Type B pancreatic cell (in vitro differentiated cells): ENCODE measurements around the gene LEF1. TPM values are rescaled to one million over a fixed set of nuclear protein-coding genes. Genes with fewer than 3 reads are reported as not detected.

Experiments
- DNase-seq: peaks from one replicate; pipeline ENCODE4 v3.0.0; 2021; ENCODE audit warnings: mixed read lengths; ENCODE audit not compliant: unreplicated experiment; ENCODE audit errors: extremely low spot score
- H3K27ac Mint-ChIP-seq: 2 replicates; pipeline ENCODE4 v1.8.0; 2021; ENCODE audit warnings: mild to moderate bottlenecking, mixed read lengths
- H3K27me3 Mint-ChIP-seq: 2 replicates; pipeline ENCODE4 v1.8.0; 2021; ENCODE audit warnings: mixed read lengths
- H3K36me3 Mint-ChIP-seq: 2 replicates; pipeline ENCODE4 v1.8.0; 2021; ENCODE audit warnings: mixed read lengths
- H3K4me1 Mint-ChIP-seq: one replicate; pipeline ENCODE4 v1.8.0; 2021; ENCODE audit warnings: mixed read lengths; ENCODE audit not compliant: unreplicated experiment
- H3K4me3 Mint-ChIP-seq: 2 replicates; pipeline ENCODE4 v1.8.0; 2021; ENCODE audit warnings: mild to moderate bottlenecking, mixed read lengths
- H3K9me3 Mint-ChIP-seq: 2 replicates; pipeline ENCODE4 v1.8.0; 2021; ENCODE audit warnings: mixed read lengths
- total RNA-seq: library from RNA; stranded (reverse); gene quantifications from 2 replicates; pipeline ENCODE4 v1.2.1, GENCODE V29; 2021; ENCODE audit warnings: low replicate concordance
- TF ChIP-seq, protein P1 (sequence below): fragments of 200-600 bp; sonication (generic); conservative IDR thresholded peaks from 2 replicates; pipeline ENCODE4 v1.5.0; 2021; ENCODE audit warnings: antibody characterized with exemption, mild to moderate bottlenecking

LEF1 gene
- total RNA-seq, 1 donor from 2014 or later = 66.1 TPM

DNA sequence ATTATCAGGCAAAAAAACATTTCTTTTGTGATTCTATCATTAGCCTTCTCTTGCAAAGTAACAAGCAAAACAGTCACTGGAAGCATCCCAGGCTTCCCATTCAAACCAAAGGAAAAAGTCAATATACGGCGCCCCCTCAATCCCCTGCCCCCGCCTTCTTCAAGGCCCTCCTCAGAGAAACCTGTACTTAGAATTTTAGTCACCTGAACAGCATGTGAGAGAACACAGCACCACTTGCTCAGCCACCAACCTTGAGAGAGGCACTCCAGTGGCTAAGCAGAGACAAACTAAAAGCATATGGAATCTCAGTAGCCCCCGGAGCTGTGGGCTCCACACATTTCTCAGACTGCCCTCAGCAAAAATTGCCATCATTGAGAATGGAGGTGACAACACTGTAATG lies 25.2 kb downstream of the LEF1 start:
- DNase-seq = no peak
- no peak overlapping the region for H3K4me3 Mint-ChIP-seq
- H3K4me1 Mint-ChIP-seq = peaks cover 50% of the 10 kb centered on the region
- TF ChIP-seq, protein P1, sequence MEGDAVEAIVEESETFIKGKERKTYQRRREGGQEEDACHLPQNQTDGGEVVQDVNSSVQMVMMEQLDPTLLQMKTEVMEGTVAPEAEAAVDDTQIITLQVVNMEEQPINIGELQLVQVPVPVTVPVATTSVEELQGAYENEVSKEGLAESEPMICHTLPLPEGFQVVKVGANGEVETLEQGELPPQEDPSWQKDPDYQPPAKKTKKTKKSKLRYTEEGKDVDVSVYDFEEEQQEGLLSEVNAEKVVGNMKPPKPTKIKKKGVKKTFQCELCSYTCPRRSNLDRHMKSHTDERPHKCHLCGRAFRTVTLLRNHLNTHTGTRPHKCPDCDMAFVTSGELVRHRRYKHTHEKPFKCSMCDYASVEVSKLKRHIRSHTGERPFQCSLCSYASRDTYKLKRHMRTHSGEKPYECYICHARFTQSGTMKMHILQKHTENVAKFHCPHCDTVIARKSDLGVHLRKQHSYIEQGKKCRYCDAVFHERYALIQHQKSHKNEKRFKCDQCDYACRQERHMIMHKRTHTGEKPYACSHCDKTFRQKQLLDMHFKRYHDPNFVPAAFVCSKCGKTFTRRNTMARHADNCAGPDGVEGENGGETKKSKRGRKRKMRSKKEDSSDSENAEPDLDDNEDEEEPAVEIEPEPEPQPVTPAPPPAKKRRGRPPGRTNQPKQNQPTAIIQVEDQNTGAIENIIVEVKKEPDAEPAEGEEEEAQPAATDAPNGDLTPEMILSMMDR = no peak
- peaks cover 9% of the 10 kb centered on the region for H3K36me3 Mint-ChIP-seq
- peaks cover 7% of the 10 kb centered on the region for H3K27me3 Mint-ChIP-seq
- H3K9me3 Mint-ChIP-seq = no peaks in the 10 kb centered on the region
- H3K27ac Mint-ChIP-seq = no peak overlapping the region

DNA sequence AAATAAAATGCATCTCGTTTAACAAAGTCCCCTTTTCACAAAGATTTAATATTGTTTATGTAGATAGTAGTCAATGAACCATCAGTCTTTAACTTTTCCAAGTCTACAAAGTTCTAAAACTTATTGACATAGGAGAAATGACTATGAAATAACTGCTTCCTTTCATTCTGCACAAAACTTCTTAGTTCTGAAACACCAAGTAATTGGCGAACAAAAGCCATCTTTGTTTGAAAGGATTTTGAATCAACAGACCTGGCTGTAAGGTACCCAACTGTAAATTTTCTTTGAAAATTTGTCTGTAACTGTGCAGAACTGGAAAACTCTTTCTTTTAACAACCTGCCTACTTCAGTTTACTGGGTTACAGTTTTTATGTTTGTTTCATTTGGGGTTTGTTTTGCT lies 25.9 kb downstream of the LEF1 start:
- DNase-seq = no peak
- H3K4me1 Mint-ChIP-seq = peaks cover 50% of the 10 kb centered on the region
- H3K27me3 Mint-ChIP-seq = peaks cover 7% of the 10 kb centered on the region
- H3K9me3 Mint-ChIP-seq = no peaks in the 10 kb centered on the region
- H3K27ac Mint-ChIP-seq = no peak overlapping the region
- TF ChIP-seq, protein P1 = no peak
- no peak overlapping the region for H3K4me3 Mint-ChIP-seq
- H3K36me3 Mint-ChIP-seq = peaks cover 9% of the 10 kb centered on the region

DNA sequence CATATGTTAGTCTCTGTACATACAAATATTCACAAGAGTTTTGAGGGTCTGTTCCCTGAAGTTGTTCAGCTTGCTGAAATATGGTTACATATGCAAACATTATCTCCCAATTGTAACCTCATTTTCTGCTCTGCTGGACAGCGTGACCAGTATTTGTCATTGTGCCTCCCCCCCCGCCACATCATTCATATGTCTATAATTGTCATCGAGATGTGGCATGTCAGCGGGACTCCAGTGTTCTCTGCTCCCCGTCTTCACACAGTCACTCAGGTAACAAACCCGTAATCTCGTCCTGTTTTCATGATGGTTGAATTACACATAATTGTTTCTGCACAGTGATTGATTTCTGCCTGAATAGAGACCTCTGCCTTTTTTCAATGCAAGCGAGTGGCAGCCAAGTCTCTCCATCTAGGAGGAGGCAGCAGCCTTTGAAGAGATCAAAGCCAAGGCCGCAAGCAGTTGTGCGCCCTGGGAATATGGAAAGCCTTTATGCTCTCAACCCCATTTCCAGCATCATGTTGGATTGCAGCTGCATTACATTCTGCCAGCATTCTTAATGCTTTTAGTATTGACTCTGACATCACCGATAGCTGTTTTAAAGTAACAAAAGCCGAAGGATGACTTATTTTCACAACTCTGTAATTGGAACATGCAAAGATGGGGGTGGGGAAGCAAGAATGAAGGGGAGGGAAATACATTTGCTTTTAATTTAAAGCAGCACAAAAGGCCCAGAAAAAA lies 27.4 kb downstream of the LEF1 start:
- peak overlapping the region; percentile 29 for H3K27ac Mint-ChIP-seq
- peaks cover 50% of the 10 kb centered on the region for H3K4me1 Mint-ChIP-seq
- peak overlapping the region; percentile 57 for H3K4me3 Mint-ChIP-seq
- peaks cover 9% of the 10 kb centered on the region for H3K36me3 Mint-ChIP-seq
- H3K9me3 Mint-ChIP-seq = no peaks in the 10 kb centered on the region
- H3K27me3 Mint-ChIP-seq = peaks cover 7% of the 10 kb centered on the region
- TF ChIP-seq, protein P1 = no peak
- no peak for DNase-seq

DNA sequence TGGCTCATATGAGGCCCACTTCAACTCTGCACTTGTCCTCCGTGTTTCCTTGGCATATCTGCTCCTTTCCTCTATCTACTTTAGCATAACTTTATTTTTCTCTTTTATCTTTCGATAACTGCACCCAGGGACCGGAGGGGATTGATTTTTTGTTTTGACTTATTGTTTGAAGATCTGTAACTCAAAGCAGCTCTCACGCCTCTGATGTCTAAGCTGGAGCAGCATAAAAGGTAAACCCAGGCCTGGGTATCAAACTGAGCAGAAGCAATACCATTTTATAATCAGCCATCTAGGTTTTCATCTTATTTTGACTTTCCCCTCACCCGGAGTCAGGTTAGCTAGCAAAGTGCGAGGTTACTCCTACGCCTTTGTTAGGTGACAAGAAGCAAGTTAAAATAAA lies 28.4 kb downstream of the LEF1 start:
- no peak overlapping the region for H3K4me3 Mint-ChIP-seq
- peaks cover 3% of the 10 kb centered on the region for H3K27me3 Mint-ChIP-seq
- H3K36me3 Mint-ChIP-seq = peaks cover under 1% of the 10 kb centered on the region
- DNase-seq = no peak
- no peak overlapping the region for H3K27ac Mint-ChIP-seq
- TF ChIP-seq, protein P1 = no peak
- H3K4me1 Mint-ChIP-seq = peaks cover 55% of the 10 kb centered on the region
- H3K9me3 Mint-ChIP-seq = no peaks in the 10 kb centered on the region

DNA sequence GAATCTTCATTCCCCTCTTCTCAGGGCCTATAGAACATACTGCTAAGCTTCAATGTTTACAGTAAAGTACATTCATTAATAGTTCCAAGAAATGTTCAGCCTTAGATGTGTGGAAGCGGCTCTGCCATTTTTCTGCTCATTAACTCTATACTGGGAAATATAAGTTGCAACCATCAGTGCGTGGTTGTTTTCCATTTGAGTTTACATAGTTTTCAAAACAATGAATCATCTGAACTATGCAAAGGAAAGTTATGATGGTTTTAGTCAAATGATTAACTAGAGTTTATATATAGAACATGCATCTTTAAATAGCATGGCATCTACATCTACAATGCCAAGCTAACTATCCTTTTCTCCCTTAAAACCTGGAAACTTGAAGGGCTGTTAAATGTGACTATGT lies 29.6 kb downstream of the LEF1 start:
- TF ChIP-seq, protein P1 = no peak
- Mint-ChIP-seq H3K27ac (no peak overlapping the region), H3K27me3 (peaks cover 3% of the 10 kb centered on the region), H3K36me3 (no peaks in the 10 kb centered on the region), H3K4me3 (no peak overlapping the region), H3K4me1 (peaks cover 55% of the 10 kb centered on the region), H3K9me3 (no peaks in the 10 kb centered on the region)
- no peak for DNase-seq
